ENCODE data around the gene FBLN7. TPM values are rescaled to one million over a fixed set of nuclear protein-coding genes. Genes with fewer than 3 reads are reported as not detected.

The FBLN7 gene
- total RNA-seq, 2 experiments from 2014 or later, result 7.4 to 7.9 TPM

- peaks cover 68% of the 10 kb centered on the region for H3K4me1 Mint-ChIP-seq (ENCODE audit: low read depth)
- CTCF ChIA-PET, result no interaction called here
- POLR2A ChIA-PET, result no interaction called here
- ATAC-seq, result no peak
- no peaks in the 10 kb centered on the region for H3K9me3 Mint-ChIP-seq
- H3K27ac Mint-ChIP-seq, result peak overlapping the region; percentile 14
- no peak for TF ChIP-seq CTCF (IDR thresholded peaks at IDR 0.05)
- intact Hi-C loops (cut with micrococcal nuclease), result no loop called here
- peaks cover 3% of the 10 kb centered on the region for H3K27me3 Mint-ChIP-seq
- no peak overlapping the region for H3K4me3 Mint-ChIP-seq
- DNase-seq, result no peak
- peaks cover 23% of the 10 kb centered on the region for H3K36me3 Mint-ChIP-seq (ENCODE audit: low read depth)
Observed at GRCh38 chr2:112185131-112185530, 46.9 kb downstream of the FBLN7 start.

GRCh38 chr2:112187046-112187715, 49.0 kb downstream of the FBLN7 start:
- Mint-ChIP-seq H3K27ac (peak overlapping the region; percentile 97), H3K36me3 (ENCODE audit: low read depth) (peaks cover 23% of the 10 kb centered on the region), H3K27me3 (no peaks in the 10 kb centered on the region), H3K9me3 (no peaks in the 10 kb centered on the region), H3K4me1 (ENCODE audit: low read depth) (peaks cover 73% of the 10 kb centered on the region), H3K4me3 (peak overlapping the region; percentile 54)
- POLR2A ChIA-PET, result interaction anchor here (1.0 to 2.2 kb wide), 2 partner anchors 32 to 135 kb away, joined by 6 read pairs; no protein-coding TSS in a partner anchor
- ATAC-seq (no peak), DNase-seq (no peak)
- intact Hi-C loops (cut with micrococcal nuclease), result no loop called here
- CTCF ChIA-PET, result no interaction called here
- TF ChIP-seq CTCF (IDR thresholded peaks at IDR 0.05), result no peak

- DNase-seq, result peak; percentile 93
- H3K27me3 Mint-ChIP-seq, result no peaks in the 10 kb centered on the region
- intact Hi-C loops (cut with micrococcal nuclease), result no loop called here
- CTCF ChIA-PET, result interaction anchor here (0.8 to 2.2 kb wide), 4 partner anchors 14 to 66 kb away, joined by 3 to 9 read pairs (median 5); no protein-coding TSS in a partner anchor
- peak; percentile 85 for ATAC-seq
- peaks cover 23% of the 10 kb centered on the region for H3K36me3 Mint-ChIP-seq (ENCODE audit: low read depth)
- peaks cover 1% of the 10 kb centered on the region for H3K9me3 Mint-ChIP-seq
- H3K27ac Mint-ChIP-seq, result peak overlapping the region; percentile 97
- no peak for TF ChIP-seq CTCF (IDR thresholded peaks at IDR 0.05)
- POLR2A ChIA-PET, result interaction anchor here (0.8 to 2.2 kb wide), 9 partner anchors 12 to 136 kb away, joined by 3 to 7 read pairs (median 4); no protein-coding TSS in a partner anchor
- peak overlapping the region; percentile 54 for H3K4me3 Mint-ChIP-seq
- peaks cover 66% of the 10 kb centered on the region for H3K4me1 Mint-ChIP-seq (ENCODE audit: low read depth)
Observed at GRCh38 chr2:112187805-112188596, 49.8 kb downstream of the FBLN7 start.

- Mint-ChIP-seq H3K36me3 (ENCODE audit: low read depth) (peaks cover 23% of the 10 kb centered on the region), H3K27me3 (no peaks in the 10 kb centered on the region)
Observed at GRCh38 chr2:112189001-112189556, 50.9 kb downstream of the FBLN7 start.

More at GRCh38 chr2:112189001-112189556, 50.9 kb downstream of the FBLN7 start:
- peaks cover 1% of the 10 kb centered on the region for H3K9me3 Mint-ChIP-seq
- peak overlapping the region; percentile 97 for H3K27ac Mint-ChIP-seq
- H3K4me1 Mint-ChIP-seq (ENCODE audit: low read depth), result peaks cover 57% of the 10 kb centered on the region
- ChIA-PET CTCF (interaction anchor here (1.0 to 2.2 kb wide), 3 partner anchors 13 to 67 kb away, joined by 3 to 9 read pairs (median 7); no protein-coding TSS in a partner anchor), POLR2A (interaction anchor here (1.0 to 2.2 kb wide), 7 partner anchors 11 to 65 kb away, joined by 3 to 7 read pairs (median 4); no protein-coding TSS in a partner anchor)
- intact Hi-C loops (cut with micrococcal nuclease), result no loop called here
- H3K4me3 Mint-ChIP-seq, result no peak overlapping the region
- DNase-seq, result peak; percentile 22
- no peak for TF ChIP-seq CTCF (IDR thresholded peaks at IDR 0.05)
- no peak for ATAC-seq
